WTC11 (cell line): Measurements from ENCODE around the gene C19orf67.

Experiments
- ESRRA ChIP-seq: sonication (generic); formaldehyde crosslinking; IDR thresholded peaks from 2 replicates; pipeline ENCODE4 v1.8.1; 2022; ENCODE audit warnings: mild to moderate bottlenecking, missing genetic modification reagents, borderline replicate concordance
- ETV6 ChIP-seq: sonication (generic); formaldehyde crosslinking; IDR thresholded peaks from 2 replicates; pipeline ENCODE4 v1.8.1; 2022; ENCODE audit warnings: mild to moderate bottlenecking, missing genetic modification reagents
- JUN ChIP-seq: sonication (generic); formaldehyde crosslinking; IDR thresholded peaks from 2 replicates; pipeline ENCODE4 v1.8.0; 2023; ENCODE audit warnings: mild to moderate bottlenecking, missing genetic modification reagents
- NR3C1 ChIP-seq: sonication (generic); formaldehyde crosslinking; conservative IDR thresholded peaks from 2 replicates; pipeline ENCODE4 v1.8.1; 2023; ENCODE audit warnings: low read depth, mild to moderate bottlenecking, missing genetic modification reagents
- TP53 ChIP-seq: sonication (generic); formaldehyde crosslinking; IDR thresholded peaks from 2 replicates; pipeline ENCODE4 v1.8.1; 2023; ENCODE audit warnings: mild to moderate bottlenecking, missing genetic modification reagents
- ZNF263 ChIP-seq: sonication (generic); formaldehyde crosslinking; IDR thresholded peaks from 2 replicates; pipeline ENCODE4 v1.8.1; 2022; ENCODE audit warnings: low read depth, mild to moderate bottlenecking, moderate library complexity, missing genetic modification reagents
- TF ChIP-seq, protein P1 (sequence below): sonication (generic); formaldehyde crosslinking; conservative IDR thresholded peaks from 2 replicates; pipeline ENCODE4 v1.8.1; 2022; ENCODE audit warnings: mild to moderate bottlenecking, missing genetic modification reagents
- TF ChIP-seq, protein P2 (sequence below): sonication (generic); formaldehyde crosslinking; IDR thresholded peaks from 2 replicates; pipeline ENCODE4 v1.8.1; 2022; ENCODE audit warnings: missing genetic modification reagents, borderline replicate concordance
- TF ChIP-seq, protein P3 (sequence below): fragments of 200-600 bp; IDR thresholded peaks from 2 replicates; pipeline ENCODE4 v1.8.0; 2022; ENCODE audit warnings: antibody characterized with exemption
- TF ChIP-seq, protein P4 (sequence below): sonication (generic); formaldehyde crosslinking; IDR thresholded peaks from 2 replicates; pipeline ENCODE4 v1.8.0; 2022; ENCODE audit warnings: mild to moderate bottlenecking, missing genetic modification reagents
- TF ChIP-seq, protein P5 (sequence below): fragments of 250-450 bp; sonication (Bioruptor Pico); IDR thresholded peaks from 2 replicates; pipeline ENCODE4 v1.9.0; 2021; ENCODE audit warnings: mild to moderate bottlenecking
- TF ChIP-seq, protein P6 (sequence below): sonication (generic); formaldehyde crosslinking; IDR thresholded peaks from 2 replicates; pipeline ENCODE4 v1.8.0; 2022; ENCODE audit warnings: mild to moderate bottlenecking, missing genetic modification reagents

DNA sequence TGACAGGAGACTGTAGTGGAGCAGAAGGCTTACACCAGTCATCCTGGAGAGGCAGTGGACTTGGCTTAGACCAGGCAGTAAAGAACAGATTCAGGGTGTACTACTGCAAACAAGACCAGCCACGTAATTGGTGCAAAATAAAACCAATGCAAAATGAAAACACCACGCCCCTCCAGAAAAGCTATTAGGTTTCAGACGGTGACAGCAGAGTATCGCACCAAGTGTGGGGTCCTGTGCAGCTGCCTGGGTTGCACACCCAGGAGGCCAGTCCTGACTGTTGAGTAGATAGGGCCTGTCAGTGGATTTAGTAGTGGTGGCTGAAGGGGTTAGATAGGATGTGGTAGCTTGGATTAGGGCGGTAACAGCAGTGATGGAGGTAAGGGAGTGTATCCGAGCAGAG, 37.3 kb upstream of the C19orf67 start:
- TF ChIP-seq, protein P1, sequence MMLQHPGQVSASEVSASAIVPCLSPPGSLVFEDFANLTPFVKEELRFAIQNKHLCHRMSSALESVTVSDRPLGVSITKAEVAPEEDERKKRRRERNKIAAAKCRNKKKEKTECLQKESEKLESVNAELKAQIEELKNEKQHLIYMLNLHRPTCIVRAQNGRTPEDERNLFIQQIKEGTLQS (CRISPR knock-in tag), result no peak
- TF ChIP-seq, protein P2, sequence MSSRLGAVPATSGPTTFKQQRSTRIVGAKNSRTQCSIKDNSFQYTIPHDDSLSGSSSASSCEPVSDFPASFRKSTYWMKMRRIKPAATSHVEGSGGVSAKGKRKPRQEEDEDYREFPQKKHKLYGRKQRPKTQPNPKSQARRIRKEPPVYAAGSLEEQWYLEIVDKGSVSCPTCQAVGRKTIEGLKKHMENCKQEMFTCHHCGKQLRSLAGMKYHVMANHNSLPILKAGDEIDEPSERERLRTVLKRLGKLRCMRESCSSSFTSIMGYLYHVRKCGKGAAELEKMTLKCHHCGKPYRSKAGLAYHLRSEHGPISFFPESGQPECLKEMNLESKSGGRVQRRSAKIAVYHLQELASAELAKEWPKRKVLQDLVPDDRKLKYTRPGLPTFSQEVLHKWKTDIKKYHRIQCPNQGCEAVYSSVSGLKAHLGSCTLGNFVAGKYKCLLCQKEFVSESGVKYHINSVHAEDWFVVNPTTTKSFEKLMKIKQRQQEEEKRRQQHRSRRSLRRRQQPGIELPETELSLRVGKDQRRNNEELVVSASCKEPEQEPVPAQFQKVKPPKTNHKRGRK, result no peak
- TF ChIP-seq, protein P3, sequence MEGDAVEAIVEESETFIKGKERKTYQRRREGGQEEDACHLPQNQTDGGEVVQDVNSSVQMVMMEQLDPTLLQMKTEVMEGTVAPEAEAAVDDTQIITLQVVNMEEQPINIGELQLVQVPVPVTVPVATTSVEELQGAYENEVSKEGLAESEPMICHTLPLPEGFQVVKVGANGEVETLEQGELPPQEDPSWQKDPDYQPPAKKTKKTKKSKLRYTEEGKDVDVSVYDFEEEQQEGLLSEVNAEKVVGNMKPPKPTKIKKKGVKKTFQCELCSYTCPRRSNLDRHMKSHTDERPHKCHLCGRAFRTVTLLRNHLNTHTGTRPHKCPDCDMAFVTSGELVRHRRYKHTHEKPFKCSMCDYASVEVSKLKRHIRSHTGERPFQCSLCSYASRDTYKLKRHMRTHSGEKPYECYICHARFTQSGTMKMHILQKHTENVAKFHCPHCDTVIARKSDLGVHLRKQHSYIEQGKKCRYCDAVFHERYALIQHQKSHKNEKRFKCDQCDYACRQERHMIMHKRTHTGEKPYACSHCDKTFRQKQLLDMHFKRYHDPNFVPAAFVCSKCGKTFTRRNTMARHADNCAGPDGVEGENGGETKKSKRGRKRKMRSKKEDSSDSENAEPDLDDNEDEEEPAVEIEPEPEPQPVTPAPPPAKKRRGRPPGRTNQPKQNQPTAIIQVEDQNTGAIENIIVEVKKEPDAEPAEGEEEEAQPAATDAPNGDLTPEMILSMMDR, result no peak
- no peak for TF ChIP-seq TP53 (CRISPR knock-in tag)
- TF ChIP-seq, protein P4, sequence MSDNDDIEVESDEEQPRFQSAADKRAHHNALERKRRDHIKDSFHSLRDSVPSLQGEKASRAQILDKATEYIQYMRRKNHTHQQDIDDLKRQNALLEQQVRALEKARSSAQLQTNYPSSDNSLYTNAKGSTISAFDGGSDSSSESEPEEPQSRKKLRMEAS (CRISPR knock-in tag), result no peak
- TF ChIP-seq ESRRA (CRISPR knock-in tag), result no peak
- TF ChIP-seq ZNF263 (CRISPR knock-in tag), result no peak
- TF ChIP-seq JUN (CRISPR knock-in tag), result no peak
- TF ChIP-seq NR3C1 (CRISPR knock-in tag), result no peak
- TF ChIP-seq ETV6 (CRISPR knock-in tag), result no peak
- TF ChIP-seq, protein P5, sequence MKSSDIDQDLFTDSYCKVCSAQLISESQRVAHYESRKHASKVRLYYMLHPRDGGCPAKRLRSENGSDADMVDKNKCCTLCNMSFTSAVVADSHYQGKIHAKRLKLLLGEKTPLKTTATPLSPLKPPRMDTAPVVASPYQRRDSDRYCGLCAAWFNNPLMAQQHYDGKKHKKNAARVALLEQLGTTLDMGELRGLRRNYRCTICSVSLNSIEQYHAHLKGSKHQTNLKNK (CRISPR knock-in tag), result no peak
- TF ChIP-seq, protein P6, sequence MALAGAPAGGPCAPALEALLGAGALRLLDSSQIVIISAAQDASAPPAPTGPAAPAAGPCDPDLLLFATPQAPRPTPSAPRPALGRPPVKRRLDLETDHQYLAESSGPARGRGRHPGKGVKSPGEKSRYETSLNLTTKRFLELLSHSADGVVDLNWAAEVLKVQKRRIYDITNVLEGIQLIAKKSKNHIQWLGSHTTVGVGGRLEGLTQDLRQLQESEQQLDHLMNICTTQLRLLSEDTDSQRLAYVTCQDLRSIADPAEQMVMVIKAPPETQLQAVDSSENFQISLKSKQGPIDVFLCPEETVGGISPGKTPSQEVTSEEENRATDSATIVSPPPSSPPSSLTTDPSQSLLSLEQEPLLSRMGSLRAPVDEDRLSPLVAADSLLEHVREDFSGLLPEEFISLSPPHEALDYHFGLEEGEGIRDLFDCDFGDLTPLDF (CRISPR knock-in tag), result no peak
